Stimulated activated CD8-positive, alpha-beta memory T cell treated with anti-CD3 and anti-CD28 coated beads, Interleukin-12 subunit alpha, Interleukin-12 subunit beta, amount 100 ng/mL, for 4 hours (primary cell): ENCODE results near the gene ZNF200.
A peak's percentile ranks its signal among the peaks of the same experiment; 100 is the strongest.
"Not testable (repeated sequence)": the region's sequence is repeated elsewhere in the genome, so short reads cannot be mapped to it uniquely, and the experiment has no call there.

Experiments
- DNase-seq: peaks from one replicate; pipeline ENCODE4 v3.0.0-alpha.2; 2020; ENCODE audit warnings: low read depth

ZNF200 gene, protein sequence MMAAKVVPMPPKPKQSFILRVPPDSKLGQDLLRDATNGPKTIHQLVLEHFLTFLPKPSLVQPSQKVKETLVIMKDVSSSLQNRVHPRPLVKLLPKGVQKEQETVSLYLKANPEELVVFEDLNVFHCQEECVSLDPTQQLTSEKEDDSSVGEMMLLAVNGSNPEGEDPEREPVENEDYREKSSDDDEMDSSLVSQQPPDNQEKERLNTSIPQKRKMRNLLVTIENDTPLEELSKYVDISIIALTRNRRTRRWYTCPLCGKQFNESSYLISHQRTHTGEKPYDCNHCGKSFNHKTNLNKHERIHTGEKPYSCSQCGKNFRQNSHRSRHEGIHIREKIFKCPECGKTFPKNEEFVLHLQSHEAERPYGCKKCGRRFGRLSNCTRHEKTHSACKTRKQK

DNA sequence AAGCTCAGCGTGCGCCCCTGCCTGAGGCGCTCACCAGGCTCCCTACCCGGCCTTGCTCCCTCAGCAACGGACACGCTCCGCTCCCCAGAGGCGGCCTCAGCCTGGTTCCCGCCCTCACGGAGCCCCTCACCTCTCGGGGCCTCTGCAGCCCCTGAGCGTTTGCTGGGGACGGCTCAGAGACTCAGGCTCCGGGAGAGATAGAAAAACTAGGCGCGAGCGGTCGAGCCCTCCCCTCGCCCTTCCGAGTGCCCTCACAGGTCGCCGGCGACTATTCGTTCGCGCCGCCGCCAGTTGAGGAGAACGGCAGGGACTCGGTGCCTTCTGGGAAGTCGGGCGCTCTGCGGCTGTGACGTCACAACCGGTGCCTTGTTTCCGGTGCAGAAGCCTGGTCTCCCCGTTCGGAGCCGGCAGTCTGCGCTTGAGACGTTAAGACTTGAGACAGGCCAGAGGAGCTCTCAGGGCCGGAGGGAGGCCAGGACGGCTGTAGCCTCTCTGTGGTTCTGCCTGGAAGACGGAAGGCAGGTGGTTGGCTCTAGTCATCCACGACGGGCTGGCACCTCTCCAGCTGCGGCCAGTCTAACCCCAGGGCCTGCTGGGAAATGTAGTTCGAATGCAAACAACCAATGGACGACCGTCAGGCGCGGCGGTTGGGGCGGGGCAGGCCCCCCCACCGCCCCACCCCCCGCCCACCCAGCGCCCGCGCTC lies at the start of gene ZNF200:
TSS of gene ZNF200 (minus strand) at position 302 of the 705 bp plus-strand sequence. CDS start 1,403 bp downstream, outside the sequence.
- DNase-seq, result peak; percentile 86

DNA sequence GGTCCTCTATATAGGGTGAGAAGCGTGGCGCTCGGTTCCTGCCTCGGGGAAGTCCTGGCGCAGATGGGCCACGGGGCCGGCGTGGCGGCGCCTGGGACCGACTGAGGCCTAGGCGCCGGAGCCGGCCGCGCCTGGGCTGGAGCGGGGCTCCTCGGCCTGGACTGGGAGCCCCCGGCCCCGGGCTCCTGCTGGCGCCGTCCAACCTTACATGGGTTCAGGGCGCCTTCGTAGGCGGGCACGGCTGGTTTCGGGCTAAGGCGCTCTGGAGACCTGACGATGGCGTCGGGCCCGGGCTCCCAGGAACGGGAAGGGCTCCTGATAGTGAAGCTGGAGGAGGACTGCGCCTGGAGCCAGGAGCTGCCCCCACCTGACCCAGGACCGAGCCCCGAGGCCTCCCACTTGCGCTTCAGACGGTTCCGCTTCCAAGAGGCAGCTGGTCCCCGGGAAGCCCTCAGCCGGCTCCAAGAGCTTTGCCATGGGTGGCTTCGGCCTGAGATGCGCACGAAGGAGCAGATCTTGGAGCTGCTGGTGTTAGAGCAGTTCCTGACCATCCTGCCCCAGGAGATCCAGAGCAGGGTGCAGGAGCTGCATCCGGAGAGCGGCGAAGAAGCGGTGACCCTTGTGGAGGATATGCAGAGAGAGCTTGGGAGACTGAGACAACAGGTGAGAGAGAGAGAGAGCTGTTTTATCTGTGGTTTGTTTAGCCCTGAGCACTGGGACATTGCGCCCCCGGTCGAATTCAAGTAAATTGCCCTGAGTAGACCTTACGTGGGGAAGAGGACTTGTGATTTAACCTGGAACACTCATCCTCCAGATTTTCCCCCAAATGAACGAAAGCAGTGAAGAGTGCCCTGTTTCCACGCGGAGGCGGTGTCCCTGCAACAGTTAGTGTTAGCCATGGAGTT lies 48.8 kb upstream of the ZNF200 start:
- DNase-seq, result no peak

DNA sequence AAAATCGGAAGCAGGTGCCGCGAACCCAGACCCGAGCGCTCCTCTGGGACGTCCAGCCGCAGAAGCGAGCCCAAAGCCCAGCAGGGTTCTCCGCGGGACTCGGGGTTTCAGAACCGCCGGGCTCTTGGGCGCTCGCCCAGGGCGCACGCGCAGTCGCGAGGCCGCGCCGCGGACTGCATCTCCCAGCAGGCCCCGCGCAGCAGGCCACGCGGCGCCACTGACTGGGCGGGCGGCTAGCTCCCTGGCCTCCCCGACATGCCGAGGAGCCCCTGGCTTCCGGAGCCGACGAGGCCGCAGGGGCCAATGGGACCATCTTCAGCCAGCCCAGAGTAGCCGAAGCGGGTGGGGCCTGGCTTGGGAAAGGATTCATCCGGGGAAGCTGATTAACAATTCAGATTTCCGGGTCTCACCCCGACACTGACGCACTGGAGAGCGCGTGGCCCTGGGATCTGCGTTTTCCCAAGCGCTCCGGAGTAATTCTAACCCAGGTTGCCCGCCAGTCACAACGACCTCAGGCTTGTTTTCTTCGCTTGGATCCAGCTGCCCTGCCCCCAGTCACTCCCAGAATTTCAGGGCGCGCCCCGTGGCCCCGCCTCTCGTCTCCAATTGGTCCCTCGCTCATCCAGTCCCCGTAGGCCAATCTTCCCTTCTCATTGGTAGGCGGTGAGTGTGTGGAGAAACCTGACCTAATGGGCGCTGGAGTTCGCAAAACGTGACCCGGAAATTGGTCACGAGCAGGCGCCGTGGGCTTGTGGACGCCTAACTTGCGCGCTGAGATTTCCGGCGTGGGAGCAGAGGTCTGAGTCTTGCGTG lies 48.0 kb upstream of the ZNF200 start, which contains the start of gene ZNF263:
TSS of gene ZNF263 (plus strand) at position 762 of the 813 bp plus-strand sequence. CDS start 328 bp downstream, outside the sequence.
- peak; percentile 87 for DNase-seq

DNA sequence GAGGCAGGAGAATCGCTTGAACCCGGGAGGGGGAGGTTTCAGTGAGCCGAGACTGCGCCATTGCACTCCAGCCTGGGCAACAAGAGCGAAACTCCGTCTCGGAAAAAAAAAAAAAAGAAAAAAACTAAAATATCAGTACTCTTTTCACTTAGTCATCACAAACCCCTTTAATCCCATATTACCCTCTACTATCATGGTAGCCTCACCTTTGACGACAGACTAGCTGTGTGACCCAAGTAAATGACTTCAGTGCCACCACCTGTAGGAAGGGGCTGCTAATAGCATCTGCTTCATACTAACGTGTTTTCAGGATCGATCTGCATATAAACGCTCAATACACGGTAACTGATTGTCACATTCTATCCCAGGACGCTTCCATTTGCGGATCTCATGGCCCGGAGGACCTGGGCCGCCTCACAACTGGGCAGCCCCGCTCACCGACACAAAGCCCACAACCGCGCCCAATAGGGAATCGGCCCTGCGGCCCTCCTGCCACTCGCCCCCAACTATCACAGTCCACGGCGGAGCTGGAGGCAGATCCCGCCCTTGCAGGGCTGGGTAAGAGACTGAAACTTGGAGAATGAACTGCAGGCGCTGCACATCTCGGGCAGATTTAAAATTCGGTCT lies 47.3 kb upstream of the ZNF200 start:
- no peak for DNase-seq

DNA sequence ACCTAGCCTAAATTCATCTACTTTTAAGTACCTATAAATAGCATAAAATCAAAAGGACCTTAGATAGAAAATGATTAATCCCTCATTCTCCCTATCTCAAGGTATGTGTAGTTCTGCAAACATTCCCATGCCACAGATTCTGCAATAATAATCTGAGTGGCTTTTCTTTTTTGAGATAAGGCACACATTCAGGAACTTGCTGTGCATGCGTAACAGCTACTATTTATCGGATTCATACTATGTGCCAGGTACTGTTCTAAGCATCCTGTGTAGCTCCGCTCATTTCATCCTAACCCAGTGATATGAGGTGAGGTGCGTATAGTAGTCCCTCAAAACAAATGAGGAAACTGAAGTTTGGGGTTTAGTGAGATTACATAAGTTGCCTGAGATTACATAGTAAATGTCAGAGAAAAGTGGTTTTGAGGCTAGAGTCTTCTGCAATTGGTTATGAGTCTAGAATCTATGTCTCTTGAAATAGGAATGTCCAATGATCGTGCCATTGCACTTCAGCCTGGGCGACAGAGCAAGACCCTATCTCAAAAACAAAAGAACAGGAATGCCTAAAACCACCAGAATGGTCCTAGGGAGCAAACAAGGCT lies 46.4 kb upstream of the ZNF200 start:
- DNase-seq, result no peak

DNA sequence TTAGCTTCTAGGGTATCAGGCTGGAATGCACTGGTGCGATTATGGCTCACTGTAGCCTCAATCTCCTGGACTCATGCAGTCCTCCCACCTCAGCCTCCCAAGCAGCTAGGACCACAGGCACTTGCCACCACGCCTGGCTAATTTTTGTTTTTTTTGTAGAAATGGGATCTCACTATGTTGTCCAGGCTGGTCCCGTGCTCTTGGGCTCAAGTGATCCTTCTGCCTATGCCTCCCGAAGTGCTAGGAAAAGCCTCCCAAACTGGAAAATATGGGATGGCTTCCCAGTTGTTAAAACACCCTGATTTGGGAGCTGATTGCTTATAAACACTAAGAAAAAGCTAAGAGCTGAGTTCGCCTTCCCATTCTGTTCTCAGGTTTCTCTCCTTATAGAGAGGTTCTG lies 41.7 kb upstream of the ZNF200 start:
- DNase-seq, result no peak

DNA sequence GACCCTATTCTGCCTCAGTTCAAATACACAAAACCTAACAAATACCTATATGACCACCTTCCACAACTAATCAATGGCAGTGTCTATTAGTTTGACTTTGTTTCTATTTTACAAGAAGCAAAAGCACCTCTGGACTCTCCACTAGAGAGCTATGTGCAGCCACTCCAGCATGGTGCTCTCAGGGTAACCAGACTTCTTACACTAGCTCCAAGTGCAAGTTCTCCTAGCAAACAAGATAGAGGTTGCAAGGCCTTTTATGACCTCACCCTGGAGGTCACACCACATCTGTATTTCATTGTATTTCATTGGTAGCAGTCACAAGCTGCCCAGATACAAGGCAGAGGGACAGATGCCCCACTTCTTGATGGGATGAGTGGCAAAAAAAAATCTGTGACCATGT lies 40.0 kb upstream of the ZNF200 start:
- DNase-seq, result no peak

DNA sequence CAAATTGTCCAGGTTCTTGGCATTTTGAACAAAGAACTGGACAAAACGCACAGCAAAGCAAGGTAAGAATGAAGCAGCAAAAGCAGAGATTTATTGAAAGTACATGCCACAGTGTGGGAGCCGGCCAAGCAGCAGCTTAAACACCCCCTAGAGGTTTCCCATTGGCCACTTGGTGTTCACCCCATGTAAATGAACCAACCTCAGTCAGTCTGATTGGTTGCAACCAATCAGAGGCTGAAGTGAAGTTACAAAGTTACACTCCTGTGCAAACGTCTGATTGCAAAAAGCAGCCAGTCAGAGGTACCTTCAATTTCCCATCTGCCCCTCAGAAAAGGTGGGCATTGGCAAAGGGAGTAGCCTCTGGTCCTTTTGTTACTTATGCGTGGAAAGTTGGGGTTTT lies 39.5 kb upstream of the ZNF200 start:
- DNase-seq, result no peak

DNA sequence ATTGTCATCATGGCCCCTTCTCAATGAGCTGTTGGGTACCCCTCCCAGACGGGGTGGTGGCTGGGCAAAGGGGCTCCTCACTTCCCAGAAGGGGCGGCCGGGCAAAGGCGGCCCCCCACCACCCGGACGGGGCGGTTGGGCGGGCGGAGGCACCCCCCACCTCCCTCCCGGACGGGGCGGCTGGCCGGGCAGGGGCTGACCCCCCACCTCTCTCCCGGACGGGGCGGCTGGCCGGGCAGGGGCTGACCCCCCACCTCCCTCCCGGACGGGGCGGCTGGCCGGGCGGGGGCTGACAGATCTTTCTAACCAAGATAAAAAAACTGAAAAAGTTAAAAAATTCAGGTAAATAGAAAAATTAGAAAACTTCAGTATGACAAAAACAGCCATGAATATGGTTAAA lies 36.3 kb upstream of the ZNF200 start:
- DNase-seq, result not testable (repeated sequence)

DNA sequence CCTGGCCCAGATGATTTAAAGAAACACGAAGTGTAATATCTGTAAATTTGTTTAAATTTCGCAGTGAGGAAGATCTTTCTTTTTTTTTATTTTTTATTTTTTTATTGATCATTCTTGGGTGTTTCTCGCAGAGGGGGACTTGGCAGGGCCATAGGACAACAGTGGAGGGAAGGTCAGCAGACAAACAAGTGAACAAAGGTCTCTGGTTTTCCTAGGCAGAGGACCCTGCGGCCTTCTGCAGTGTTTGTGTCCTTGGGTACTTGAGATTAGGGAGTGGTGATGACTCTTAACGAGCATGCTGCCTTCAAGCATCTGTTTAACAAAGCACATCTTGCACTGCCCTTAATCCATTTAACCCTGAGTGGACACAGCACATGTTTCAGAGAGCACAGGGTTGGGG lies 35.8 kb upstream of the ZNF200 start:
- DNase-seq, result not testable (repeated sequence)

DNA sequence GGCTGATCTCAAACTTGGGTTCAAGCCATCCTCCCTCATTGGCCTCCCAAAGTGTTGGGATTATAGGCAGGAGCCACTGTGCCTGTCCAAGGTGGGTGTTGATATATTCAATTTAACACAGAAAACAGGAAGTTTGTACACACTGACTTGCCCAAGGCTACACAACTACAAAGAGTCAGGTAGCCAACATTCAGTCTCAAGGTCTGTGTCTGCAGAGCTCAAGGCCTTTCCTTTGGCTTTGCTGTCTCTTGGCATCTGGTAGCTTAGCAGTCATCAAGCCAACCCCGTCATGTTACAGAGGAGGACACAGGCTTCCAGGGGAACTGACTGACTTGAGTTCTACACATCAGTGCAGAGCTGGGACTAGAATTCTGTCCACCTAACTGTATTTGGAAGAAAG lies 33.3 kb upstream of the ZNF200 start:
- no peak for DNase-seq

DNA sequence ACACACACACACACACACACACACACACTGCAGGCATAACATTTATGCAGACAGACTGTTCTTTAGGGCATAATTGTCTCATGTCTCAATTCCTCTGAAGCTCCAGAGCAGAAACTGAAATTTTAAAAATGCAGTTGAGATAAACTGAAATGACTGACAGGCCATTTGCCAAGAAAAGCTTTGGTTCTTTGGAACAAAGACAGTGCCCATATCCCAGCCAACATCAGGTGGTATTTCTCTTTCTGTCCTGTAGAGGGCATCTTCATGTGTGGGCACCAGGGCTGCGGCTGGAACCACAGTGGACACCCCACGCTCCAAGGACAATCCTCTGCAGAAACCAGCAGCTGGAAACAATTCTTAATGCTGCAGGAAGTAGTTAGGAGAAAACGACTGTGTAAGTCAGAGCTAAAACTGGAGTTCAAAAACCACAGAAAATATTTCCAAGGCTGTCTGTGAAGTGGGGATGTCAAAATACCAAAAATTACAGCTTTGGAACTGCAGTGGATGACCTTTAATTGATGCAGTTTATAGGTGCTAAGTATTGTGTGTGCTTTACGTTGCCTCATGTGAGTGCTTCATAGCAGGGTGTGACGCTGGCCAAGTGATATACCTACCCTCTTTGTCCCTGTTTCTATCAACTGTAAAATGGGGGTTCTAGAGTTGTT lies 32.0 kb upstream of the ZNF200 start:
- no peak for DNase-seq

DNA sequence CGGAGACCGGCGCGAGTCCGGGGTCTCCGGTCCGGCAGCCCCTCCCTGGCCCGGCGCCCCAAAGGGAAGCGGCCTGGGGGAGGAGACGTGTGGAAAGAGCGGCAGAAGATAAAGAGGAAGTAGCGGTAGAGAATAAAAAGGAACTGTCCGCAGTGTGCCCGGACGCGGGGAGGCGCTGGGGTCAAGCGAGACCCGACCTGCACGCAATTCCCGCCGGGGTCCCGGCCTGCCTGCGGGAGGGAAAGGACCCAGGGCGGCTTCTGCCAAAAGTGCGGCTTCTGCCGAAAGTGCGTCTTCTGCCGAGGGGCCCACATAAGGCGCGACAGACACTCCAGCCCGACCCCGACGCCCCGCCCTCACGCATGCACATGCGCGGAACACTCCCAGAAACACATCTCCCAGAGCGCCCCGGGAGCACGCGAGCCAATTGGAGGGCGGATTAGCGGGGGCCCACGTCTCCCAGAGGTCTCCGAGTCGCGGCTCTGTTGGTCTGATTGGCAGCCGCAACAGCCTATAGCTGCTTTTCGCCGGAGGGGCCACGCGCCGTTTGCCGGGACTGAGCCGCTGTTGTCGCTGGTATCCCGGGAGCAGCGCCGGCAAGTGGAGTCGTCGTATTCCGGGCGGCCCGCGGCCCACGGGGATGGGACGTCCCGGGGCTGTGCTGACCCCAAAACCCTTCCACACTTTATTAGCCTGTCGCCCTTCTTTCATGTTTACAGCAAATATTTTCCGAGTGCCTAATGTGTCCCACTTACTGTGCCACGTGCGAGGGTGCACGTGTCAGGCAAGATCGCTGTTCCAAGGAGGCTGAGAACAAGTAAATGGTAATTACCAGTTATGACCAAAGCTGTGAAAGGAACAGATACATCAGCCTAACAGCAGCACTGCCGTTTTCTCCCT lies 29.4 kb upstream of the ZNF200 start:
- peak; percentile 92 for DNase-seq

DNA sequence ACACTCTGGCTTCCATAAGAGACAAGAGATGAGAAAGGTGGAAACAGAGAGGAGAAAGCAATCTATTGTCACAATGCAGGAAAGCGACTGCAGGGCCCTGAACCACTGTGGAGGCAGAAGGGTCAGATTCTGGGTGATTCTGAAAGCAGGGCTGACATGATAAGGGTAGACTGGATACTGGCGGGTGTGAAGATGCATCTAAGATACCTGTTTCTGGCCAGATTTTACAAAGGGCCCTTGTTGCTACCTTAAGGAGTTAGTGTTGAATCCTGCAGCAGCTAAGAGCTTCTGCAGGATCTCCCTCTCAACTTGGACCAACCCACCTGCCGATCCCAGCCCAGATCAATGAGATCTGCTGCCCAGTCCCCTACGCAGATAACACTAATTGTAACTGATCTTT lies 27.6 kb upstream of the ZNF200 start:
- no peak for DNase-seq

DNA sequence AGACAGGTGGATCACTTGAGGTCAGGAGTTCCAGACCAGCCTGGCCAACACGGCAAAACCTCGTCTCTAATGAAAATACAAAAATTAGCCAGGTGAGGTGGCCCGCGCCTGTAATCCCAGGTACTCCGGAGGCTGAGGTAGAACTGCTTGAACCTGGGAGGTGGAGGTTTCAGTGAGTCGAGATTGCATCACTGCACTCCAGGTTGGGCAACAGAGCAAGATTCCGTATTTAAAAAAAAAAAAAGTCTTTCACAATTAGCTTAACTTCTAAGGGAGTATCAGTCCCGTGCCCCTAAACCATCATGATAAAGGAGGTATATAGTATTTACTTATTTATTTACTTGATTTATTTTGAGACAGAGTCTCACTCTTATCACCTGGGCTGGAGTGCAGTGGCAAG lies 24.9 kb upstream of the ZNF200 start:
- DNase-seq, result no peak

DNA sequence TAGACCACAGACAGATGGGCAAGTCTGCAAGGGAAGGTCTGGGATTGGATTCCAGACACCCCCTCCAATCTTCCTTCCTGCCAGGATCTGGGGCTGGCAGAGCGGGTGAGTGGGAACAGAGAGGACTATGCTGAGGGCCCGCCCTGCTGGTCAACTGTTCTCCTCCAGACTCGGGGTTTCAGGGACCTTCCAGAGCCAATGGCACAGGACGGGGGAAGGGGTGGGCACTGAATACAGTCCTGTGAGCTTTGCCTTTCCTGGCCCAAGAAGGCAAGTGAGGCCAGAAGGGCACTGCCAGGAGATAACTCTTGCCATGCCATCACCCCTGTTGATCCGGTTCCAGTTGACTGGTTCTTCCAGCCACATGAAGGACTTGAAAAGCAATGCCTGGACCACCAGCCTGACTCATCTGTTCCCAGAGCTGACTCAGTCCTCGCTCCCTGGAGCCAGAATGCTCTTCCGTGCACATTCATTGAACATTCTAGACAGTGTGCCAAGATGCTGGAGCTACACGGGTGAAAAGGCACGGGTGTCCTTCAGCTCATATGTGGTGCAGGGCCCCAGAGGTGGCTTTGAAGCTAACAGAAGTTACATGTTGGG lies 22.0 kb upstream of the ZNF200 start:
- no peak for DNase-seq

DNA sequence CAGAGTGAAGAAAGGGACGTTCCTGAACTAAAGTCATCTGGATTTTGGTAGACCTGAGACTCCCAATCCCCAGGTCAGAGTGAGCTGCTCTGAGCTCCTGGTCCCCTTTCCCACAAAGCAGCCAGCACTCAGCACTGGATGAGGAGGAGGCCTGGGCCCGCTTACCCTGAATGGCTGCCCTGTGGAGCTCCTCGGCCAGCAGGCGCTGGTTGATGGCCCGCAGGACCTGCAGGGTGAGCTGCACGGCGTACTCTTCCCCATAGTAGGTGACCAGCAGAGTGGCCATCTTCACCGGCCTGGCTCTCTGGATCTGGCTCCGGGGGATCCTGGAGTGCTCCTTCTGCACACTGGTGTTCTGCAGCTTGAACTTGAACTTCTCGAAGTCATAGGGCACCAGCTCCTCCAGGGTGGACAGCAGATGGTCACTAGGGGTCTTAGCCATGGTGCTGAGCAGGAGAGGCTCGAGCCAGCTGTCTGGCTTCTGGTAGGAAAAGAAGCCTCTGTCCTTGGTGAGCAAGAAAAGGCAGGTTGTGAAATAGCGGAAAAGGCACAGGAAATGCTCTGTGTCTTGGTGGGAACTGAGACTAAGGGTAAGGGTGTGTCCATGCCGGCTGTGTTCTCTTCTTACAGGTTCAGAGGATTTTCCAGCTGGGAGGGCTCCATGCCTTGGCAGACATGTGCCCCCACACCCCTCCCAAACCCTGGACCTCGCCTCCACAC lies 21.3 kb upstream of the ZNF200 start, which contains the start of gene MEFV:
TSS of gene MEFV (minus strand) at position 488 of the 720 bp plus-strand sequence. CDS start at position 442, 46 bp downstream.
- no peak for DNase-seq

DNA sequence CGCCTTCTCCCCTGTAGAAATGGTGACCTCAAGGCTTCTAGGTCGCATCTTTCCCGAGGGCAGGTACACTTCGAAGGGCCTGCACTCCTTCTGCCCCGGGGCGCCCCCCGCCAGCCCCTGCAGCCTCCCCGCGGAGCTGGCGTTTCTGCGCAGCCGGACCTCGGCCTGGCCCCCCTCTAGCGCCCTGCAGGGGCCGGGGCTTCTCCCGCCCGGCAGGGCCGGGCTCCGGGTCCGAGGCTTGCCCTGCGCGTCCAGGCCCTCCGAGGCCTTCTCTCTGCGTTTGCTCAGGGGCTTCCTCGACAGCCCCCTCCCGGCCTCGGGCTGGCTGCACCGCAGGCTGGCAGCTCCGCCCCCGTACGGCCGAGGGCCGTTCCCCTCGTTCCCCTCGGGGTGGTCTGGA lies 19.4 kb upstream of the ZNF200 start:
- no peak for DNase-seq
